ENCODE measurements around the gene CTNNAL1.

GRCh38 chr9:108956022-108956630 lies 57.2 kb downstream of the CTNNAL1 start:
- TF ChIP-seq CTCF (IDR thresholded peaks at IDR 0.05) (no peak), POLR2AphosphoS5 (IDR thresholded peaks at IDR 0.05) (no peak), POLR2A (IDR thresholded peaks at IDR 0.05; ENCODE audit: low read depth) (no peak)

All from esophagus muscularis mucosa (tissue), 3 donors.